Chondrocyte (in vitro differentiated cells): ENCODE measurements around the gene CD37. TPM values are rescaled to one million over a fixed set of nuclear protein-coding genes. Genes with fewer than 3 reads are reported as not detected.
A peak's percentile ranks its signal among the peaks of the same experiment; 100 is the strongest.

Experiments
- DNase-seq: peaks from one replicate; pipeline ENCODE4 v3.0.0; 2021; ENCODE audit warnings: mixed read lengths, low spot score
- H3K27ac Mint-ChIP-seq: one replicate; pipeline ENCODE4 v1.8.0; 2021; ENCODE audit warnings: mild to moderate bottlenecking, moderate library complexity, mixed read lengths; ENCODE audit not compliant: unreplicated experiment
- H3K27me3 Mint-ChIP-seq: 2 replicates; pipeline ENCODE4 v1.8.0; 2021; ENCODE audit warnings: low read depth, mixed read lengths
- H3K36me3 Mint-ChIP-seq: 2 replicates; pipeline ENCODE4 v1.8.0; 2021; ENCODE audit warnings: low read depth, mixed read lengths
- H3K4me1 Mint-ChIP-seq: 2 replicates; pipeline ENCODE4 v1.8.0; 2021; ENCODE audit warnings: low read depth, mild to moderate bottlenecking, mixed read lengths
- H3K4me3 Mint-ChIP-seq: one replicate; pipeline ENCODE4 v1.8.0; 2021; ENCODE audit warnings: mild to moderate bottlenecking, moderate library complexity, mixed read lengths; ENCODE audit not compliant: unreplicated experiment
- H3K9me3 Mint-ChIP-seq: 2 replicates; pipeline ENCODE4 v1.8.0; 2021; ENCODE audit warnings: low read depth, mixed read lengths
- CTCF ChIP-seq: fragments of 200-600 bp; sonication (generic); IDR thresholded peaks from 2 replicates; pipeline ENCODE4 v1.5.0; 2021; ENCODE audit warnings: antibody characterized with exemption, mild to moderate bottlenecking, moderate library complexity
- total RNA-seq: library from RNA; stranded (reverse); gene quantifications from 3 replicates; pipeline ENCODE4 v1.2.1, GENCODE V29; 2021

Gene CD37
- total RNA-seq, 1 donor from 2014 or later: not detected

- H3K4me3 Mint-ChIP-seq: no peak overlapping the region
- no peak for TF ChIP-seq CTCF
- no peaks in the 10 kb centered on the region for H3K4me1 Mint-ChIP-seq
- DNase-seq: peak; percentile 44
- H3K27ac Mint-ChIP-seq: no peak overlapping the region
- H3K9me3 Mint-ChIP-seq: no peaks in the 10 kb centered on the region
- H3K36me3 Mint-ChIP-seq: peaks cover 54% of the 10 kb centered on the region
- no peaks in the 10 kb centered on the region for H3K27me3 Mint-ChIP-seq
Measured at GRCh38 chr19:49344505-49345423, 9.6 kb downstream of the CD37 start.

GRCh38 chr19:49347191-49347590 lies 12.0 kb downstream of the CD37 start:
- H3K36me3 Mint-ChIP-seq: peaks cover 59% of the 10 kb centered on the region
- H3K4me3 Mint-ChIP-seq: no peak overlapping the region
- TF ChIP-seq CTCF: no peak
- DNase-seq: no peak
- no peaks in the 10 kb centered on the region for H3K9me3 Mint-ChIP-seq
- H3K27ac Mint-ChIP-seq: no peak overlapping the region
- no peaks in the 10 kb centered on the region for H3K27me3 Mint-ChIP-seq
- H3K4me1 Mint-ChIP-seq: no peaks in the 10 kb centered on the region

- H3K4me3 Mint-ChIP-seq: no peak overlapping the region
- peak; percentile 37 for TF ChIP-seq CTCF
- H3K27ac Mint-ChIP-seq: no peak overlapping the region
Measured at GRCh38 chr19:49347835-49348234, 12.6 kb downstream of the CD37 start.

GRCh38 chr19:49348305-49349189 lies 13.3 kb downstream of the CD37 start:
- Mint-ChIP-seq H3K27me3 (no peaks in the 10 kb centered on the region), H3K4me3 (no peak overlapping the region), H3K36me3 (peaks cover 53% of the 10 kb centered on the region)

More at GRCh38 chr19:49347835-49348234, 12.6 kb downstream of the CD37 start:
- Mint-ChIP-seq H3K9me3 (no peaks in the 10 kb centered on the region), H3K36me3 (peaks cover 54% of the 10 kb centered on the region), H3K27me3 (no peaks in the 10 kb centered on the region), H3K4me1 (no peaks in the 10 kb centered on the region)
- DNase-seq: no peak

More at GRCh38 chr19:49348305-49349189, 13.3 kb downstream of the CD37 start:
- H3K4me1 Mint-ChIP-seq: no peaks in the 10 kb centered on the region
- H3K9me3 Mint-ChIP-seq: no peaks in the 10 kb centered on the region
- DNase-seq: no peak
- TF ChIP-seq CTCF: no peak
- H3K27ac Mint-ChIP-seq: no peak overlapping the region
